ENCODE results near the gene KRT4. TPM values are rescaled to one million over a fixed set of nuclear protein-coding genes. Genes with fewer than 3 reads are reported as not detected.

KRT4 gene
- total and polyA plus RNA-seq, 12 donors = 0.06 to 6.2 (median 0.61) TPM; not detected in 8

DNA sequence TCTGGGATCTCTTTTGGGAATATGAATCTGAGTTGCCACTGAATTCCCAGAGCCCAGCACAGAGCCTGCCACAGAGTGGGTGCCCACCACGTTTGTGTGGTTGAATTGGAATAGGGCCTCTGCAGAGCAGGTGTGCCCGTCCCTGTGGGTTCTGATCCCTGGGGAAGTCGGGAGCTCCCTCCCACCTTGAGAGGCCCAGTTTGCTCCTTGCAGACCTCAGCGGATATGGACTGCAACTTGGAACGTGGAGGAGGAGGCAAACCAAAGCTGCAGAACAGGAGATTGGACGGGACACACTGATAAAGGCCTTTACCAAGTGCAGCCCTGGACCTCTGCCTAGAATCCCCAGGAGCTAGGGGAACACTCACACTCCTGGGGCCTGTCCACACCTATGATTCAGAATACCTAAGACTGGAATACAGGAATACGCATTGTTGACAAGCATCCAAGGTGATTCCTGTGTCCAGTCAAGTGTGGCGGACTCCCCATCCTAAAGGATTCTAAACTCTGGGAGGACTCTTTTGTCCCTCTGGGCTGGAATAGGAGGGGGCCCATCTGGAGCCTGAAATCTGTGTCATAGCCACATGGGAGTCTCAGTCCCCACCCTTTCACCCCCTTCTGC is 39.2 kb downstream of the KRT4 start:
- intact Hi-C loops (cut with DNase I) = no loop called here
- H3K9me3 ChIP-seq (replicated peaks in 1 of 3) = no peaks in the 10 kb centered on the region
- H3K27ac ChIP-seq = no peak overlapping the region
- TF ChIP-seq POLR2A (IDR thresholded peaks at IDR 0.05) = no peak
- TF ChIP-seq, protein P1, sequence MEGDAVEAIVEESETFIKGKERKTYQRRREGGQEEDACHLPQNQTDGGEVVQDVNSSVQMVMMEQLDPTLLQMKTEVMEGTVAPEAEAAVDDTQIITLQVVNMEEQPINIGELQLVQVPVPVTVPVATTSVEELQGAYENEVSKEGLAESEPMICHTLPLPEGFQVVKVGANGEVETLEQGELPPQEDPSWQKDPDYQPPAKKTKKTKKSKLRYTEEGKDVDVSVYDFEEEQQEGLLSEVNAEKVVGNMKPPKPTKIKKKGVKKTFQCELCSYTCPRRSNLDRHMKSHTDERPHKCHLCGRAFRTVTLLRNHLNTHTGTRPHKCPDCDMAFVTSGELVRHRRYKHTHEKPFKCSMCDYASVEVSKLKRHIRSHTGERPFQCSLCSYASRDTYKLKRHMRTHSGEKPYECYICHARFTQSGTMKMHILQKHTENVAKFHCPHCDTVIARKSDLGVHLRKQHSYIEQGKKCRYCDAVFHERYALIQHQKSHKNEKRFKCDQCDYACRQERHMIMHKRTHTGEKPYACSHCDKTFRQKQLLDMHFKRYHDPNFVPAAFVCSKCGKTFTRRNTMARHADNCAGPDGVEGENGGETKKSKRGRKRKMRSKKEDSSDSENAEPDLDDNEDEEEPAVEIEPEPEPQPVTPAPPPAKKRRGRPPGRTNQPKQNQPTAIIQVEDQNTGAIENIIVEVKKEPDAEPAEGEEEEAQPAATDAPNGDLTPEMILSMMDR (IDR thresholded peaks at IDR 0.05) = no peak
- H3K4me1 ChIP-seq (replicated peaks in 1 of 2) = no peaks in the 10 kb centered on the region
- no peaks in the 10 kb centered on the region for H3K36me3 ChIP-seq (replicated peaks in 1 of 2)
- H3K27me3 ChIP-seq = peaks cover 11% of the 10 kb centered on the region
- WGBS, 4 donors = 70 to 82% (median 78%) methylated on average over 5 to 8 of the region's 8 CpGs
- DNase-seq = no peak
- no peak overlapping the region for H3K4me3 ChIP-seq

DNA sequence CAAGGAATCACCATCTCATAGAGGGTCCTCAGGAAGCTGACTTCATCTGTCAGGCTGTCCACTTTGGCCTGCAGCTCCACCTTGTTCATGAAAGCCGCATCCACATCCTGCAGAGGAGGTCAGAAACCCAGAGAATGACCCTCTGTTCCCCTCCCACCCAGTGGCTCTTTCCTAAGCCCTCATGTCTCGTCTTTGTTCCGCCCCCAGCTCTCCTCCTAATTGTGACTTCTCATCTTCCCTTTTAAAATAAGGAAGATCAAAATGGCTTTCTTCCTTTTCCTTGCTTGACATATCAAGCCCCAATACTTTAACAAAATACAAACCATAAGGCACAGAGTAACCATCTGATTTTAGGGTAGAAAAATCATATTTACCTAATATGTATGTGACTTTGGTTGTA is 41.1 kb downstream of the KRT4 start:
- Histone ChIP-seq H3K4me3 (no peak overlapping the region), H3K4me1 (replicated peaks in 1 of 2) (no peaks in the 10 kb centered on the region), H3K27me3 (peaks cover 13% of the 10 kb centered on the region), H3K36me3 (replicated peaks in 1 of 2) (no peaks in the 10 kb centered on the region), H3K27ac (no peak overlapping the region), H3K9me3 (replicated peaks in 1 of 3) (no peaks in the 10 kb centered on the region)
- intact Hi-C loops (cut with DNase I) = no loop called here
- WGBS, 4 donors = 63 to 70% (median 66%) methylated on average over 3 of the region's 3 CpGs
- DNase-seq = no peak
- TF ChIP-seq POLR2A (IDR thresholded peaks at IDR 0.05) = no peak
- TF ChIP-seq, protein P1 (IDR thresholded peaks at IDR 0.05) = no peak

DNA sequence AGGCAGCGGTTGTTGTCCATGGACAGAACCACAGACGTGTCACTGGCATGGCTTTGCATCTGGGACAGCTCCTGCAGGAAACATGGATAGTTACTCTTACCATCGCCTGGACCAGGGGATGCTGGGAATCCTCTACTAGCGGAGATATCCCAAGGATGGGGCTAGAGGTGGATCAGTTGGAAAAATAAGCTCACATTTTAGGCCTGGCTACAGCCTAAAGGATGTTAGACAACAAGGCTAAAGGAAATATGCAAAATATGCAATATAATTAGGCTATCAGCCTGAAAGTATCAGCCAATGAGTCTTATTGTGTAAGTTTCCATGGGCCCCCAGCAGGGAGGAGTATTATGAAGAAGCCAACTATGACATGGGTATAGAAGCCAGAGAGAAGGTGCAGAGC is 41.7 kb downstream of the KRT4 start:
- no peak overlapping the region for H3K27ac ChIP-seq

DNA sequence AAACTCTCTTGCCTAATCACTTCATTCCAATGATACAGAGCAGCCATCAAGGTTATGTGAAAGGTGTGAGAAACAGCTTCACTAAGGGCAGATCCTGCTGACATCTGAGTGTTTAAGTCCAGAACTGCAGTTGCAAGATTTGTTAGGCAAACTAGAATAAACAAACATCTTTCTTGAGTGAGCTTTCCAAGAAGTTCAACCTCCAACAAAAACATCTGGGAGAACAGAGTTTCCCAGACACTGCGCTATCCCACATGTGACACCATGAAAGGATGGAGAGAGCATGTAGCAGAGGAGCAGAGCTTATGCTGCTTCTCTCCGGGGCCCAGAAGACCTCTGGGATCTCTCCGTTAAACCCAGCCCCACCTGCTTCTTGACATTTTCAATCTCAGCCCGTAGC is 42.4 kb downstream of the KRT4 start:
- Histone ChIP-seq H3K4me3 (no peak overlapping the region), H3K27ac (no peak overlapping the region), H3K4me1 (replicated peaks in 1 of 2) (no peaks in the 10 kb centered on the region), H3K36me3 (replicated peaks in 1 of 2) (no peaks in the 10 kb centered on the region), H3K27me3 (peaks cover 10% of the 10 kb centered on the region), H3K9me3 (replicated peaks in 1 of 3) (no peaks in the 10 kb centered on the region)
- TF ChIP-seq, protein P1 (IDR thresholded peaks at IDR 0.05) = no peak
- TF ChIP-seq POLR2A (IDR thresholded peaks at IDR 0.05) = no peak
- WGBS, 4 donors = 74 to 86% (median 78%) methylated on average over 4 of the region's 4 CpGs
- DNase-seq = no peak
- intact Hi-C loops (cut with DNase I) = no loop called here

More for the DNA sequence above, 41.7 kb downstream of the KRT4 start:
- H3K4me1 ChIP-seq (replicated peaks in 1 of 2) = no peaks in the 10 kb centered on the region
- H3K4me3 ChIP-seq = no peak overlapping the region
- WGBS, 4 donors = 82 to 94% (median 85%) methylated on average over 2 to 4 of the region's 4 CpGs
- TF ChIP-seq, protein P1 (IDR thresholded peaks at IDR 0.05) = no peak
- no peak for TF ChIP-seq POLR2A (IDR thresholded peaks at IDR 0.05)
- no peaks in the 10 kb centered on the region for H3K9me3 ChIP-seq (replicated peaks in 1 of 3)
- no peak for DNase-seq
- intact Hi-C loops (cut with DNase I) = no loop called here
- H3K27me3 ChIP-seq = peaks cover 10% of the 10 kb centered on the region
- no peaks in the 10 kb centered on the region for H3K36me3 ChIP-seq (replicated peaks in 1 of 2)

Data from adrenal gland (tissue), 12 donors.